Neural cell (in vitro differentiated cells): ENCODE measurements around the gene TGFBI. TPM values are rescaled to one million over a fixed set of nuclear protein-coding genes. Genes with fewer than 3 reads are reported as not detected.

Source experiments
- H2AFZ ChIP-seq: fragments of 200-600, 300-800 bp; sonication (generic), shearing (Covaris generic); 2 replicates; pipeline ENCODE4 v1.6.0; 2014; ENCODE audit warnings: low read depth, mild to moderate bottlenecking, antibody characterized with exemption, low read length, moderate library complexity
- H3F3A ChIP-seq: fragments of 200-600 bp; shearing (Covaris generic); 2 replicates; pipeline ENCODE4 v1.6.1; 2016; ENCODE audit warnings: mild to moderate bottlenecking, moderate library complexity, mixed read lengths, antibody characterized with exemption, low read length; ENCODE audit not compliant: insufficient read depth, poor library complexity, severe bottlenecking
- H3K27ac ChIP-seq: fragments of 200-600, 300-800 bp; sonication (generic), shearing (Covaris generic); 2 replicates; pipeline ENCODE4 v1.5.1; 2014; ENCODE audit warnings: mild to moderate bottlenecking, low read length, moderate library complexity
- H3K27me3 ChIP-seq: fragments of 300-800, 200-600 bp; sonication (generic), shearing (Covaris generic); 2 replicates; pipeline ENCODE4 v1.6.0; 2014; ENCODE audit warnings: mild to moderate bottlenecking, low read depth, low read length, moderate library complexity; ENCODE audit not compliant: insufficient read depth
- H3K36me3 ChIP-seq: fragments of 300-800, 200-600 bp; sonication (generic), shearing (Covaris generic); 2 replicates; pipeline ENCODE4 v1.5.1; 2014; ENCODE audit warnings: mild to moderate bottlenecking, antibody characterized with exemption, low read length, moderate library complexity; ENCODE audit not compliant: insufficient read depth
- H3K4me2 ChIP-seq: fragments of 300-800, 200-600 bp; sonication (generic), shearing (Covaris generic); 2 replicates; pipeline ENCODE4 v1.6.0; 2014; ENCODE audit warnings: mild to moderate bottlenecking, low read length
- H3K4me3 ChIP-seq: fragments of 300-800, 200-600 bp; sonication (generic), shearing (Covaris generic); 2 replicates; pipeline ENCODE4 v1.5.1; 2014; ENCODE audit warnings: mild to moderate bottlenecking, low read length, moderate library complexity
- H3K79me2 ChIP-seq: fragments of 200-600 bp; shearing (Covaris generic); replicated peaks from 2 replicates; pipeline ENCODE4 v1.6.0; 2014; ENCODE audit warnings: mild to moderate bottlenecking, low read length, moderate library complexity; ENCODE audit not compliant: insufficient read depth
- H3K9ac ChIP-seq: fragments of 300-800, 200-600 bp; sonication (generic), shearing (Covaris generic); 2 replicates; pipeline ENCODE4 v1.6.1; 2016; ENCODE audit warnings: mild to moderate bottlenecking, low read length, mixed read lengths
- H3K9me2 ChIP-seq: fragments of 200-600 bp; shearing (Covaris generic); 2 replicates; pipeline ENCODE4 v1.6.1; 2016; ENCODE audit warnings: mild to moderate bottlenecking, low read length, mixed read lengths; ENCODE audit not compliant: insufficient read depth
- H3K9me3 ChIP-seq: fragments of 200-600, 300-800 bp; sonication (generic), shearing (Covaris generic); 2 replicates; pipeline ENCODE4 v1.6.1; 2016; ENCODE audit warnings: mild to moderate bottlenecking, mixed run types, low read length, moderate library complexity, mixed read lengths
- H4K20me1 ChIP-seq: fragments of 200-600 bp; shearing (Covaris generic); 2 replicates; pipeline ENCODE4 v1.6.1; 2016; ENCODE audit warnings: mild to moderate bottlenecking, mixed run types; ENCODE audit not compliant: insufficient read depth
- CTCF ChIP-seq: fragments of 450-650 bp; IDR thresholded peaks from 2 replicates; pipeline ENCODE4 v1.5.1; 2014; ENCODE audit warnings: antibody characterized with exemption, mild to moderate bottlenecking, moderate library complexity; ENCODE audit not compliant: poor library complexity, severe bottlenecking
- EP300 ChIP-seq: fragments of 450-650 bp; conservative IDR thresholded peaks from 2 replicates; pipeline ENCODE4 v1.6.1; 2014; ENCODE audit warnings: antibody characterized with exemption, mild to moderate bottlenecking, moderate library complexity; ENCODE audit not compliant: poor library complexity, severe bottlenecking
- EZH2 ChIP-seq: fragments of 200-600, 300-800 bp; shearing (Covaris generic), sonication (generic); IDR thresholded peaks from 2 replicates; pipeline ENCODE4 v1.6.1; 2014; ENCODE audit warnings: antibody characterized with exemption, low read length, borderline replicate concordance, mild to moderate bottlenecking; ENCODE audit not compliant: insufficient read depth, poor library complexity, severe bottlenecking
- MXI1 ChIP-seq: fragments of 450-650 bp; conservative IDR thresholded peaks from 2 replicates; pipeline ENCODE4 v1.6.1; 2014; ENCODE audit warnings: antibody characterized with exemption, mild to moderate bottlenecking; ENCODE audit not compliant: poor library complexity, severe bottlenecking
- POLR2AphosphoS5 ChIP-seq: IDR thresholded peaks from 2 replicates; pipeline ENCODE4 v1.6.1; 2012
- RAD21 ChIP-seq: fragments of 450-650 bp; conservative IDR thresholded peaks from 2 replicates; pipeline ENCODE4 v1.6.1; 2014; ENCODE audit warnings: antibody characterized with exemption, mild to moderate bottlenecking, moderate library complexity
- REST ChIP-seq: IDR thresholded peaks from 2 replicates; pipeline ENCODE4 v1.6.1; 2012; ENCODE audit warnings: borderline replicate concordance
- SMC3 ChIP-seq: fragments of 450-650 bp; conservative IDR thresholded peaks from 2 replicates; pipeline ENCODE4 v1.6.1; 2014; ENCODE audit warnings: antibody characterized with exemption, mild to moderate bottlenecking, moderate library complexity; ENCODE audit not compliant: poor library complexity
- TAF1 ChIP-seq: IDR thresholded peaks from 2 replicates; pipeline ENCODE4 v1.6.1; 2012; ENCODE audit warnings: low read depth
- polyA plus RNA-seq: library from polyadenylated mRNA; depleted of rRNA; stranded (reverse); fragments of >200 nt; gene quantifications from 2 replicates; pipeline ENCODE4 v1.2.3, GENCODE V29; 2014

The TGFBI gene
- polyA plus RNA-seq, 1 donor from 2014 or later, result 0.71 TPM

GRCh38 chr5:135996611-135997010 lies 32.2 kb upstream of the TGFBI start:
- Histone ChIP-seq H3K27me3 (no peaks in the 10 kb centered on the region), H3K79me2 (no peaks in the 10 kb centered on the region), H3K4me2 (no peak overlapping the region), H4K20me1 (no peaks in the 10 kb centered on the region), H3K4me3 (no peak overlapping the region), H3K9me2 (no peaks in the 10 kb centered on the region), H3F3A (no peaks in the 10 kb centered on the region), H2AFZ (no peak overlapping the region), H3K9ac (no peak overlapping the region), H3K27ac (no peak overlapping the region), H3K9me3 (no peaks in the 10 kb centered on the region), H3K36me3 (no peaks in the 10 kb centered on the region)
- no peak for TF ChIP-seq TAF1
- TF ChIP-seq POLR2AphosphoS5, result no peak
- TF ChIP-seq SMC3, result no peak
- TF ChIP-seq REST, result no peak
- no peak for TF ChIP-seq RAD21
- no peak for TF ChIP-seq MXI1
- no peak for TF ChIP-seq CTCF
- no peak for TF ChIP-seq EZH2
- no peak for TF ChIP-seq EP300

- Histone ChIP-seq H4K20me1 (no peaks in the 10 kb centered on the region), H2AFZ (no peak overlapping the region), H3K9me2 (no peaks in the 10 kb centered on the region), H3K4me2 (no peak overlapping the region), H3K9me3 (no peaks in the 10 kb centered on the region), H3F3A (no peaks in the 10 kb centered on the region), H3K36me3 (no peaks in the 10 kb centered on the region), H3K9ac (no peak overlapping the region), H3K27ac (no peak overlapping the region), H3K27me3 (no peaks in the 10 kb centered on the region), H3K4me3 (no peak overlapping the region), H3K79me2 (no peaks in the 10 kb centered on the region)
- TF ChIP-seq TAF1 (no peak), MXI1 (no peak), RAD21 (no peak), EZH2 (no peak), SMC3 (no peak), EP300 (no peak), CTCF (no peak), REST (no peak), POLR2AphosphoS5 (no peak)
Observed at GRCh38 chr5:135997673-135998335, 31.0 kb upstream of the TGFBI start.
